Thyroid gland (tissue), 4 donors: ENCODE data around the gene MFGE8.

ENCODE experiments used
- CTCF ChIP-seq, 6 experiments: fragments of 200-600 bp in 3 of 6; fragments of 450-650 bp in 3 of 6; sonication (generic) in 3 of 6; IDR thresholded peaks; one replicate each; pipeline ENCODE4 v1.5.1; 2016 to 2019; ENCODE audit warnings: antibody characterized with exemption in 6 of 6, mild to moderate bottlenecking in 2 of 6, inconsistent platforms in 1 of 6, moderate library complexity in 1 of 6
- POLR2A ChIP-seq, 2 donors: fragments of 450-650 bp; IDR thresholded peaks; one replicate each; pipeline ENCODE4 v1.6.1; 2017; ENCODE audit warnings: antibody characterized with exemption in 2 of 2, mild to moderate bottlenecking in 2 of 2, moderate library complexity in 1 of 2

- TF ChIP-seq CTCF (IDR thresholded peaks at IDR 0.05), result no peak
- no peak for TF ChIP-seq POLR2A (IDR thresholded peaks at IDR 0.05)
Observed at GRCh38 chr15:88858934-88859333, 54.2 kb downstream of the MFGE8 start.
